TTC549 (cell line): ENCODE measurements around the gene CDK6.

ENCODE experiments used
- FAIRE-seq: peaks from 2 replicates; lab custom pipeline; 2012; peaks lifted over from hg19 to GRCh38; lab: Jason Lieb, UNC

CDK6 gene

GRCh38 chr7:92826258-92826938, 10.0 kb downstream of the CDK6 start:
- no peak for FAIRE-seq

- no peak for FAIRE-seq
These were observed 11.4 kb downstream of the CDK6 start for GRCh38 chr7:92824901-92825480.

DNA sequence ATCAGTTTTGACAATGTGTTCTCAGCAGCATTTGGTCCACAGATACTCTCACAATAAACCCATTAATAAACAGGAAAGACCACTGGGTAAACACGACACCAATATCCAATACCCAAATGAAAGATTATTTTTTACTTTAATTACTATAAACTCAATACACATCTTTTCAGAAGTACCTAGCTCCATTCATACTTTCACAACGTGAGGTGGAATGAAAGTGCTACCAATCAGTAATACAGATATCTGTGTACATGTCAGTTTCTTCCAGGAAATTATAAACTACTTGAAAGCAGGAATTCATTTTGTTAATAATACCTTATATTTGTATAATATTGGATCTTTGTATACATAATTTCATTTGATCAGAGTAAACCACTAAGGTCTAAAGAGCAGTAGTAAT, 11.9 kb downstream of the CDK6 start:
- no peak for FAIRE-seq

GRCh38 chr7:92823042-92823441, 13.3 kb downstream of the CDK6 start:
- FAIRE-seq: no peak

DNA sequence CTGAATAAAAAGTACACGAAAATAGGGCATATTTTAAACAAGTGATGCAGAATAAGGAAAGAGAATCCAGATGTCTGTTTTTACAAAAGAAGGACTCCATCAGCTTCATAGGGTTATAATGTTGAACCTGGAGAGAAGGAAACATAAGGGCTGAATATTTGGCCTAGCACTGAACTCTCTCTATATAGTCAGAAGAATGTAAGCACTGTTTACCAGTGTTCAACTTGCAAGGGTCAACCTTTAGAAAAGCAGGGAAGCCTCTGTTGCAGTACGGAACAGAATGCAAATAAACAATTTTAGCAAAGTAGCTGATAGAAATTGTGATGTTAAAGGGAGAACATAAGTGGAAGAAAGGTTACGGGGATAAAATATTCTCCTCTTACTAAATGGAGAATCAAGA, 16.2 kb downstream of the CDK6 start:
- FAIRE-seq: no peak

GRCh38 chr7:92817398-92817797, 19.0 kb downstream of the CDK6 start:
- FAIRE-seq: no peak

DNA sequence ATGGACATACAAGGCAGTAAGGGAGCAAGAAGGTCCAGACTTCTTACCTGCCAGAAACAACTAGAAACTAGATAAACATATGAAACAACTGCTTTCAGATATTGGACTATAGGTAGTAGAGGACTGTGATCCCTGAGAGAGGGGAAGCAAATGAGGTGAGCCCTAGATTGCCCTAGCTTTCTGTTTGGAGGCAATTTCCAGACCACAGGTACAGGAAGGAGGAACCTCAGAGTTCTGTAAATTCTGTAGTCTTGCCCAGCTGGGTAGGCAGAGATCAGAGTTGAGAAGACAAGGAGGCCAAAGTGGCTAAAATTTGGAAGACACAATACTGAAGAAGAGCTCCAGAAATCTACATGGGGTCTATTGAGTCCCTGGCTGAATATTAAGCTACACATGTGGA, 21.0 kb downstream of the CDK6 start:
- FAIRE-seq: no peak

GRCh38 chr7:92813390-92814024, 22.9 kb downstream of the CDK6 start:
- no peak for FAIRE-seq

DNA sequence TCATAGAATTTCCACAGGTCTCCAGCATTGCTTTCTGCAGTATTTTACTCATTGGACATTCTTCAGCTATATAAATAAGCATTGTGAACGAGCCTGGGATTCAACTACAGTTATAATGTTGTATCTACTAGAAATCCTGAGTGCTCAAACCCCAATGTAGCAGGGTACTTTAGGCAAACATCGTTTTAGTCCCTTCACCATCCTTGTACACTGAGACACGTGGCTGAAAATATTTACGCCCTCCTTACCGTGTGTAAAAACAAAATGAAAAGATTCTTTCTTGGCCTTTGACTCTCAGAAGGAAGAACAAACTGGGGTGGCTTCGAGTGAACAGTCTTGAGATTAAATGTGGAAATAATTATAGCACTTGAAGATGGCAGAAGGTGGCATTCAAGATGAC, 25.2 kb downstream of the CDK6 start:
- no peak for FAIRE-seq

- FAIRE-seq: no peak
These were observed 26.4 kb downstream of the CDK6 start for GRCh38 chr7:92809760-92810573.

GRCh38 chr7:92809397-92809759, 27.0 kb downstream of the CDK6 start:
- FAIRE-seq: no peak

DNA sequence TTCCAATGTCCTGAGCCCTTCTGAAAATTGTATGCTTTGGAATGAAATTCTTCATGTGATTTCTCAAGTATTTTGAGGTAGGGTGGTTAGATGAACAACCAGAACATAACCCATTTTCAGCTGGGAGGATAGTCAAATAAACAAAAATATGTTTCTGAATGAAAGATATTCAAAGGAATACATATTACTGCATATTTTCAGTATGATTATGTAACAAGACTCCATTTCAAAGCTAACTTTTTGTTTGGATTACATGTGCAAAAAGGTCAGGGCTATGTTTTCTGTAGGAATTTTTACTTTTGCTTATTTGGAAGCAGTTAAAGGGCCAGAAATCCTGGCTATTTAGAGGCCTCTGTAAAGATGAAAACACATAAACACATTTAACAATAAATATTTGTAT, 27.7 kb downstream of the CDK6 start:
- no peak for FAIRE-seq

GRCh38 chr7:92808006-92808405, 28.4 kb downstream of the CDK6 start:
- no peak for FAIRE-seq

DNA sequence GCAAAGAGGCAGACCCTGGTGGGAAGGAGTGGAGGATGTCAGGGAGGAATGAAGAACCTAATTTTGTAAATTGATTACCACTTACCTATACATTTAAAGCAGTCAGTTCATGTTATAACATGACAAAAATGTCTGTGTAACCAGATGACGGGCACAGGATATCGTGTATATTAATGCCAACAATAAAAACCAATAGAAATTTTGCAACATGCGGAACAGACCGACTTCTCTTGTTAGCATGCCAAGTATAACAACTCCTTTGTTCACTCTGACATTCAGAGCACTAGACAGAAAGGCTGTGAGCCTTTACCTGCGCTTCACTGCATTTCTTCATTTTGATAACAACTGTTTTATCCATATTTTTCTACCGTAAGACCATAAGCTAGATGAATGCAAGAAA, 29.9 kb downstream of the CDK6 start:
- FAIRE-seq: no peak

GRCh38 chr7:92802406-92802805, 34.0 kb downstream of the CDK6 start:
- FAIRE-seq: no peak

GRCh38 chr7:92799446-92800211, 36.7 kb downstream of the CDK6 start:
- FAIRE-seq: no peak

DNA sequence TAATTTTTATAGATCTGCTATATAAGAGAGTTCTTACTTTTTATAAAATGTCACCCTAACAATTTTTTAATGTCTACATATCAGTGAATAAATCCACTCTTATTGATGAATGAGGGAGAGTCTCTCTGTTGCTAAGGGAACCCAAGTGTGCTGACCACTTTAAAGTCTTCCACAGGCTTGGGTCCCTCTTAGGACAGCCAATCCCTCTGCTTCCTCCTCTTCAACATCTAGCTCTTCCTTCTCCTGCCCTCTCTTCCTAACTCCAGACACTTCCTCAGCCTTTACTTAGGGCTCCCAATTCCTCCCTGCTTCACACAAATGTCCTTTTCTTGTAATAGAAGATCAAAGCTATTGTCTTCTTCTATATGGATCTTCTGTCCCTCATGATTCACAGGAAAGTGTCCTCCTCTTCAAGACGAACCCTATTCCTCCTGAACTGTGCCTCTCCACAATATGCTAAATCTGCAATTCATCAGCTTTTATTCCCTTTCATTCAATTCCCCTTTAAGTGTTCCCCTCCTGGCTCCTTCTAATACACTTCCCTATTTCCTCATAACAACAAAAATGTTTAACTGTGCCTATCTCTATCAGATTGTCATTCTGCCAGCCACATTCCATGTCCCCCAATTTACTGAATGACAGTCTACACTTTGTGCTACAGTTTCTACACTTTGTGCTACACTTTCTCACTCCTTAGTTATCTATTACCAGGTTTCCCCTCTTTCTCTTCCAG, 37.7 kb downstream of the CDK6 start:
- FAIRE-seq: no peak

GRCh38 chr7:92797693-92798092, 38.7 kb downstream of the CDK6 start:
- FAIRE-seq: no peak

DNA sequence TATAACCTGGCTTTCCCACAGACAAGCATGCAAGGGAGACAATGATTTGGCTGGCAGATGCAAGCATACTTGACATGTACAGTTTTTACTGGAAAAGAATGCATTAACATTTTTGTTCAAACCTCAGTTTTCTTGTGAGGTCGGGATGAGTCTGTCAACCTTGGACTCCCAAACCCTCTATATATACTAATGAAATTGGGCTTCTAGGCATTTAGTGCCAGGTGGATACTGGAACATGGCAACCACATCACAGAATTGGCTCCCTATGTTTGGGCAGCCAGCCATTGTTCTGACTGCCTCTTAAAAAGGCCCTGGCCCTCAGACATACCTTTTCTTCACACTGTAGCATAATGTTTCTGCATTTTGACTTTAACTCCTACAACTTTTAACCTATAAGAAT, 39.1 kb downstream of the CDK6 start:
- no peak for FAIRE-seq

- no peak for FAIRE-seq
These were observed 41.5 kb downstream of the CDK6 start for GRCh38 chr7:92794831-92795230.

DNA sequence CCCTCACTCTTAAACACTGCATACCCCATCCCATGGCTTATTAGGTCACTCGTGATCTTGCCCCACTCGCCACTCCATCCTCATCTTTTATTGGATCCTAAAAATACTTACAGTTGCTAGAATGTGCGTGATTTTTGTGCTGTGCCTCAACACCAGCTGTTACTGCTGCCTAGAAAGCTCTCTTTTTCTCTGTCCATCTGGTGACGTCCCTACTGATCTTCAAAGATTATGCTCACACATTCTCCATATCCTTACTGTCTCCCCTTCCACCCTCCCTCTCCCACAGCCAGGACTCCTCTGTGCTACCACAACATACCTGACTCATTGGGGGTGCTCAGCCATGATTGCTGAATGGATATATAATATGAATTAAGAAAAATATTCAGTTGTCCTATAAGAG, 42.0 kb downstream of the CDK6 start:
- FAIRE-seq: no peak
